WERI-Rb-1 (cell line): Measurements from ENCODE around the gene ZNF142.
"Not testable (repeated sequence)": the region's sequence is repeated elsewhere in the genome, so short reads cannot be mapped to it uniquely, and the experiment has no call there.

Source experiments
- DNase-seq: peaks from one replicate; pipeline ENCODE4 v3.0.0-alpha.2; 2020
- H3K27ac ChIP-seq: fragments of 250-450 bp; sonication (Bioruptor Pico); 2 replicates; pipeline ENCODE4 v1.5.1; 2020; ENCODE audit warnings: mild to moderate bottlenecking, moderate library complexity
- H3K27me3 ChIP-seq: fragments of 250-450 bp; sonication (Bioruptor Pico); 2 replicates; pipeline ENCODE4 v1.5.1; 2021; ENCODE audit warnings: mild to moderate bottlenecking, low read depth, moderate library complexity; ENCODE audit not compliant: insufficient read depth, severe bottlenecking
- H3K36me3 ChIP-seq: fragments of 250-450 bp; sonication (Bioruptor Pico); 2 replicates; pipeline ENCODE4 v1.5.1; 2020; ENCODE audit warnings: mild to moderate bottlenecking, moderate library complexity
- H3K4me3 ChIP-seq: 2 replicates; pipeline ENCODE4 v1.5.1; 2011; ENCODE audit warnings: low read depth, mild to moderate bottlenecking, control low read depth, low read length
- H3K9me3 ChIP-seq: fragments of 250-450 bp; sonication (Bioruptor Pico); 2 replicates; pipeline ENCODE4 v1.5.1; 2021; ENCODE audit warnings: mild to moderate bottlenecking, moderate library complexity; ENCODE audit not compliant: severe bottlenecking
- TF ChIP-seq, protein P1 (sequence below): IDR thresholded peaks from 2 replicates; pipeline ENCODE4 v1.5.1; 2011; ENCODE audit warnings: low read depth, mild to moderate bottlenecking, control low read depth, inconsistent platforms, low read length

Gene ZNF142

DNA sequence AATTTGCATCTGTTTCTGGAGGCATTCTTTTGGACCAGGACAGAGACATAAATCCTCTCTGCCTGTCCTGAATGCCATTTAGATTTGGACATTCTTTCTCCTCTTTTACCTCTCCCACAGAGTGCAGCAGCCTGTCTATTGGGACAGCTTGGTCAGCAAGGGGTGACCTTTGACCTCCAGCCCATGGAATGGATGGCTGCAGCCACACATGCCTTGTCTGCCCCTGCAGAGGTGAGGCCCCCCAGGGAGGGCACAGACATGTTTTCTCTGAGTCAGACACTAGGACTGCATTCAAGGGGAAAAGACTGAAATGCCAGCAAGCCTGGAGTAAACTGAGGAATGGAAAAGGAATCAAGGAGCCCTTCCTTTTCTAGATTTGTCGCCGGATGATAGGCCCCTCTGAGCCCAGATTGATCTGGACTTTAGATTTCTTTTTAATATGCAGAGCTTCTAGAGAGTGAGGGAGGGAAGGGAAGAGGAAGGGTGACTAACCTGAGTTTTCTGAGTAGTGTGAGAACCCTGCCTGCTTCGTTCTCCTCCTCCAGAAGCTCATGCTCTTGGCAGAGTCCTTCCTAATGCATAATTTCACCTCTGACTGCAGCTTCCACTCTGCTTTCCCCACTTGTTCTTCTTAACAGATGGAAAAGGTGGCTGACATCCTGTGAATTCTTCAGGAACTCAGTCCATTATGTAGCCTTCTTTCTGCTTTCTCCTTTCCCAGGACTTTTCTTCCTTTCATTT is 35.2 kb upstream of the ZNF142 start:
- Histone ChIP-seq H3K36me3 (peaks cover 13% of the 10 kb centered on the region), H3K27ac (no peak overlapping the region), H3K9me3 (no peaks in the 10 kb centered on the region), H3K4me3 (no peak overlapping the region), H3K27me3 (no peaks in the 10 kb centered on the region)
- DNase-seq: no peak
- TF ChIP-seq, protein P1, sequence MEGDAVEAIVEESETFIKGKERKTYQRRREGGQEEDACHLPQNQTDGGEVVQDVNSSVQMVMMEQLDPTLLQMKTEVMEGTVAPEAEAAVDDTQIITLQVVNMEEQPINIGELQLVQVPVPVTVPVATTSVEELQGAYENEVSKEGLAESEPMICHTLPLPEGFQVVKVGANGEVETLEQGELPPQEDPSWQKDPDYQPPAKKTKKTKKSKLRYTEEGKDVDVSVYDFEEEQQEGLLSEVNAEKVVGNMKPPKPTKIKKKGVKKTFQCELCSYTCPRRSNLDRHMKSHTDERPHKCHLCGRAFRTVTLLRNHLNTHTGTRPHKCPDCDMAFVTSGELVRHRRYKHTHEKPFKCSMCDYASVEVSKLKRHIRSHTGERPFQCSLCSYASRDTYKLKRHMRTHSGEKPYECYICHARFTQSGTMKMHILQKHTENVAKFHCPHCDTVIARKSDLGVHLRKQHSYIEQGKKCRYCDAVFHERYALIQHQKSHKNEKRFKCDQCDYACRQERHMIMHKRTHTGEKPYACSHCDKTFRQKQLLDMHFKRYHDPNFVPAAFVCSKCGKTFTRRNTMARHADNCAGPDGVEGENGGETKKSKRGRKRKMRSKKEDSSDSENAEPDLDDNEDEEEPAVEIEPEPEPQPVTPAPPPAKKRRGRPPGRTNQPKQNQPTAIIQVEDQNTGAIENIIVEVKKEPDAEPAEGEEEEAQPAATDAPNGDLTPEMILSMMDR: no peak

DNA sequence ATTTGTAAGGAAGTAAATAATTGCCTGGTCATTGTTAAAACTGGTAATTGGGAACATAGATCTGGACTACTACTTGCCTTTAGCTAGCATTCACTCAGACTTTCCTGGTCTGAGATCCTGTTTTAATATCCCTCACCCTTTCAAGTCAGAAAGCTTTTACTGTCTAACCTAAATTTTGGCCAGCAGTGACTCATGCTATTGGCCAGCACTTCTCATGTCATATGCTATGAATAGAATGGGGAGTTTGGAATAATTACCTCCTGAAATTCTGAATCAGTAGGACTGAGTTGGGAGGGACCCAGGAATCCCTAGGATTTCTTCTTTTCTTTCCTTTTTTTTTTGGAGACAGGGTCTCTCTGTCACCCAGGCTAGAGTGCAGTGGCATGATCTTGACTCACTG is 31.8 kb upstream of the ZNF142 start:
- TF ChIP-seq, protein P1: no peak
- DNase-seq: no peak
- Histone ChIP-seq H3K36me3 (peaks cover 9% of the 10 kb centered on the region), H3K27me3 (no peaks in the 10 kb centered on the region), H3K4me3 (no peak overlapping the region), H3K27ac (no peak overlapping the region), H3K9me3 (no peaks in the 10 kb centered on the region)

DNA sequence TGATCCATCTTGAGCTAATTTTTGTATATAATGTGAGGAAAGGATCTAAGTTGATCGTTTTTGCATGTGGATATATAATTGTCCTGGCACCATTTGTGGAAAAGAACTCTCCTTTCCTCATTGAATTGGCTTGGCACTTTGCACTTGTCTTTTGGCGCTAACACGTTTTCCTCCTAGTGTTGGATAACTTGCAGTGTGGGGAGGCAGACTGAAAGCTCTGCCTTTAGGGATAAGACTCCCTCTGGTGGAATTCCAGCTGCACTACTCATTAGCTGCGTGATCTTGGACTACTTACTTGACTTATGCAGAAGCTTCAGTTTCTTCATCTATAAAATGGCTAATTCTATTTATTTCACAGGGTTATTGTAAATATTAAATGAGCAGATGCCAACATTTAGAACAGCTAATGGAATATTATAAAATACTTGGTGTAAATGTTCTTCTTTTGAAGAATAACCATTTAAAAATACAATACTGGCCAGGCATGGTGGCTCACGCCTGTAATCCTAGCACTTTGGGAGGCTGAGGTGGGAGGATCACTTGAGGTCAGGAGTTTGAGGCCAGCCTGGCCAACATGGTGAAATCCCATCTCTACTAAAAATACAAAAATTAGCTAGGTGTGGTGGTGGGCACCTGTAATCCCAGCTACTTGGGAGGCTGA is 28.1 kb upstream of the ZNF142 start:
- TF ChIP-seq, protein P1: peak; percentile 84
- H3K27ac ChIP-seq, H3K27me3 ChIP-seq, H3K36me3 ChIP-seq, H3K4me3 ChIP-seq, H3K9me3 ChIP-seq: not testable (repeated sequence)
- peak; percentile 71 for DNase-seq

DNA sequence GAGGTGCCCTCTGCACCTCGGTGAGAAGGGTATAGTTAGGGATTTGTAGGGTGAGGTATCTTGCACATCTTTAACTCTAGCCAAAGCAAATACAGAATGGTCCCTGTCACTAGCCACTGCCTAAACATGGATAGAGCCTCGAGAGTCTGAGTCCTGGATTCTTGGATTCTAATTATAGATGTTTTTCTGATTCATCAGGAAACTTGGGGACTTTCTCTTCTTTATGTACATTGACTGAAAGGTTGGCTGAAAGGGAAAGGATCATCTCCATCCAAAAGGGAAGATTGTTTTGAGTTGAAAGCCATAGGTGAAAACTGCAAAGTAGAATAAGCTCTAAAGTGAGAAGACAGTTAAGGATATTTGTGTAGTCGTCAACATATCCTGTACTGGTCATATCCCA is 20.6 kb upstream of the ZNF142 start:
- Histone ChIP-seq H3K9me3 (no peaks in the 10 kb centered on the region), H3K27ac (no peak overlapping the region), H3K36me3 (0 out of 2 replicates have a peak, but pooled peaks cover 7% of the 10 kb centered on the region), H3K4me3 (no peak overlapping the region), H3K27me3 (no peaks in the 10 kb centered on the region)
- TF ChIP-seq, protein P1: no peak
- no peak for DNase-seq

DNA sequence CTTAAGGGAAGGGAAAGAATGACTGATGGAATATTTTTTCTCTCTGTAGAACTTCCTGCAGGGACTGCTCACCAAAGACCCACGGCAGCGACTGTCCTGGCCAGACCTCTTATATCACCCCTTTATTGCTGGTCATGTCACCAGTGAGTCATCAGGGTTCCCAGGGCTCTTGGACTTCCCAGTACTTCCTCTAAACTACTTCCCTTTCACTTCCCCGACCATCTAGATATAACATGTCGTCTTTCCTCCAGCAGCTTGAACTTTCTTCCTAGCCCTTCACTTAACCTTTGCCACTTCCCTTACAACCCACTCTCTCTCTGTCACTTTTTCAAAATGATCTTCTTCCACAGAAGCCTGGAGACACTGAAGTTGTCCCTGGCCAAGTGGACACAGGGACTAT is 19.7 kb upstream of the ZNF142 start:
- no peaks in the 10 kb centered on the region for H3K27me3 ChIP-seq
- H3K9me3 ChIP-seq: no peaks in the 10 kb centered on the region
- DNase-seq: no peak
- TF ChIP-seq, protein P1: no peak
- 0 out of 2 replicates have a peak, but pooled peaks cover 5% of the 10 kb centered on the region for H3K36me3 ChIP-seq
- no peak overlapping the region for H3K27ac ChIP-seq
- H3K4me3 ChIP-seq: no peak overlapping the region
